Measurements from ENCODE around the gene WTAP.
"Not testable (repeated sequence)": the region's sequence is repeated elsewhere in the genome, so short reads cannot be mapped to it uniquely, and the experiment has no call there.

The WTAP gene

DNA sequence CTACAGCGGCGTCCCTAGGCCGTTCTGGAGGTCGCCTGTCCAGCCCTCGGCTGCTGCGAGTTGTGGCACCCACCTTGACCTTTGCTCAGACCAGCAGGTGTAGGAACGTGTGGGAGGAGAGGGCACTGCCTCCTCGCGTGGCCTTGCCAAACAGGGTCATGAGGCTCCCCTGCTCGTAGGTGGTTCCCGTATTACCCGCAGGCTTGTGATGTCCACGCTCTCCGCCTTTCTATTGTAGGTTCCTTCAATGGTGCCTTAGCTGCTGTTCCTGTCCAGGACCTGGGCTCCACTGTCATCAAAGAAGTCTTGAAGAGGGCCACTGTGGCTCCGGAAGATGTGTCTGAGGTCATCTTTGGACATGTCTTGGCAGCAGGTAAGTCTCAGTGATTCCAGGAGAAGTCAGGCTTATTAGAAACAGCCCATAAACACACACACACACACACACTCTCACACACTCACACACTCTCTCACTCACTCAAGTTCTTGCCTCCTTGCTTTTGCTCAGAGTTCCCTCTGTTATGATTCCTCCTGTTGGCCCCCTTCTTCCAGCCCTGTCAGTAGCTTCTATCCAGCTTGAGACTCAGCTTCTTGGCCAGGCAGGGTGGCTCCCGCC lies 35.5 kb downstream of the WTAP start:
- DNase-seq = no peak

DNA sequence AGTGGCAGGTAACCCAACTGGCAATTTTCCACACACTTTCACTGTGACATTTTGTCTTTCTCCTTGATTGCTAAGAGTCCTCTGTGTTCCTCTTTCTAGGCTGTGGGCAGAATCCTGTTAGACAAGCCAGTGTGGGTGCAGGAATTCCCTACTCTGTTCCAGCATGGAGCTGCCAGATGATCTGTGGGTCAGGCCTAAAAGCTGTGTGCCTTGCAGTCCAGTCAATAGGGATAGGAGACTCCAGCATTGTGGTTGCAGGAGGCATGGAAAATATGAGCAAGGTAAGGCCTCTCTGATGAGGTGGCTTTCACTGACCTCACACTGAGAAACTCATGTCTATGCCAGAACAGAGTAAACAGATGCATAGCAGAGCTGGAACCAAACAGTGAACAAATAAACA lies 39.6 kb downstream of the WTAP start:
- no peak for DNase-seq

GRCh38 chr6:159769470-159769869 lies 42.2 kb downstream of the WTAP start:
- no peak for DNase-seq

DNA sequence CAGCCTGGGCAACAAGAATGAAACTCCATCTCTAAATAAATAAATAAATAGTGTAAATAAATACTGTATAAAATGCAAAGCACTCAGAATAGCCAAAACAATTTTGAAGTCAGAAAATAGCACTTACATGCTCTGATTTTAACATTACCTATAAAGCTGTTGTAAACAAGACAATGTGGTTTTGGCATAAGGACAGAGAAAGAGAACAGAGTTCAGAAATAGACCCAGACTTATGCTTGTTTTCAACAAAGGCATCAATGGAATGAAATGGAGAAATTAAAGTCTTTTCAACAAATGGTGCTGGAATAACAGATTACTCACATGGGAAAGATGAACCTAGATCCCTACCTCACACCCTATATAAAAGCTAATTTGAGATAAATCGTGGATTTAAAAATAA lies 44.9 kb downstream of the WTAP start:
- no peak for DNase-seq

DNA sequence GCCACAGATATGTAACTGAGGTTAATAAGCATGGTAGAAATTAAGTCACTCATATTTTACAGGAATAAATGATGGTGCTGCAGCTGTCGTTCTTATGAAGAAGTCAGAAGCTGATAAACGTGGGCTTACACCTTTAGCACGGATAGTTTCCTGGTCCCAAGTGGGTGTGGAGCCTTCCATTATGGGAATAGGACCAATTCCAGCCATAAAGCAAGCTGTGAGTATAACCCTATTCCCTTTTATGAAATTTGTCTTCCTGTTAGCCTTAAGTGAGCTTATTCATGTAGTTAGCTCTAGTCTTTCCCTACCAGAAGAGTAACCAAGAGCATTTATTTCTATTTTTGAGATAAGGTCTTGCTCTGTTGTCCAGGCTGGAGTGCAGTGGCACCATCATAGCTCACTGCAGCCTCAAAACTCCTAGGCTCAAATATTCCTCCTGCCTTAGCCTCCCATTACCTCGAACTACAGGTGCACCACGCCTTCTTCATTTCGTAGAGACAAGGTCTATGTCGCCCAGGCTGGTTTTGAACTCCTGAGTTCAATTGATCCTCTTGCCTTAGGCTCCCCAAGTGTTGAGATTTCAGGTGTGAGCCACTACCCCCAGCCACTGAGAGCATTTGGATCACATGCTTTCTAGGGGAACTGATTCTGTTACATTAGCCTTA lies 50.1 kb downstream of the WTAP start:
- no peak for DNase-seq

DNA sequence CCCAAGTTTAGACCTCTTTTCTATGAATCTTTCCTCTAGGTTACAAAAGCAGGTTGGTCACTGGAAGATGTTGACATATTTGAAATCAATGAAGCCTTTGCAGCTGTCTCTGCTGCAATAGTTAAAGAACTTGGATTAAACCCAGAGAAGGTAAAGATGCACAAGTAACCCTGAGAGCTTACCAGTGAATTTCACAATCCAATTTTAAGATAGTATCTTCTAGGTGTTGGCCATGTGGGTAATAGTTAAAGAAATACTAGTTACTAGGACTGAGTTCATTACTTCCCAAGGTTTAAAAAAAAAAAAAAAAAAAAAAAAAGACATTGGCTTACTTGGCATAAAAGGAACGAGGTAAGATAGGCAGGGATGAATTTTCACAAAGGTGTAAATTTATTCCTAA lies 50.8 kb downstream of the WTAP start:
- DNase-seq = no peak

GRCh38 chr6:159778542-159779103 lies 51.3 kb downstream of the WTAP start:
- no peak for DNase-seq

GRCh38 chr6:159788276-159788675 lies 61.0 kb downstream of the WTAP start:
- DNase-seq = no peak

- no peak for DNase-seq
These were observed 61.6 kb downstream of the WTAP start for GRCh38 chr6:159788753-159789376.

- peak; percentile 99 for DNase-seq
These were observed 62.3 kb downstream of the WTAP start, which contains the start of gene TCP1 for GRCh38 chr6:159789377-159790148. Gene TCP1, minus strand, starts transcription at chr6:159789602. Its CDS starts 134 bp downstream, at chr6:159789468.

GRCh38 chr6:159790149-159790955 lies 63.0 kb downstream of the WTAP start, which contains the start of gene MRPL18:
Gene MRPL18, plus strand, starts transcription at chr6:159790467. Its CDS starts 121 bp downstream, at chr6:159790588.
- peak; percentile 98 for DNase-seq

GRCh38 chr6:159790956-159791598 lies 63.8 kb downstream of the WTAP start:
- DNase-seq = no peak

- DNase-seq = not testable (repeated sequence)
These were observed 67.7 kb downstream of the WTAP start for GRCh38 chr6:159794976-159795375.

DNA sequence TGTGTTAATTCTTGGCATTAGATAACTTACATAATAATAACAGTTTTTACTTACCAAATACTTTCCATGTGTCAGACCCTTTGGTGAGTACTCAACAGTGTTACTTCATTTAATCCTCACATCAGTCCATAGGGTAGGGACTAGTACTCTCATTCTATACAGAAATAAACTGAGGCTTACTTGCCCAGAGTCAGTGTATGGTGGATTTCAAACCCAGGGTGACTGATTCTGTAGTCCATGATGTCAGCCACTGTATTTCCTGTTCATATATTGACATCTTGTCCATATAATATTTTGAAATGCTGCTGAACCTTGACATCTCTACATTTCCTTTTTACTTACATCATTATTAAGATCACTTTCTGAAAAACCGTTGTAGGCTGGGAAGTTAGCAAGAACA lies 70.2 kb downstream of the WTAP start:
- DNase-seq = no peak

- DNase-seq = no peak
These were observed 73.0 kb downstream of the WTAP start, which contains the start of gene PNLDC1 for GRCh38 chr6:159800141-159800865. Gene PNLDC1, plus strand, starts transcription at chr6:159800276. Its CDS starts 32 bp downstream, at chr6:159800308.

DNA sequence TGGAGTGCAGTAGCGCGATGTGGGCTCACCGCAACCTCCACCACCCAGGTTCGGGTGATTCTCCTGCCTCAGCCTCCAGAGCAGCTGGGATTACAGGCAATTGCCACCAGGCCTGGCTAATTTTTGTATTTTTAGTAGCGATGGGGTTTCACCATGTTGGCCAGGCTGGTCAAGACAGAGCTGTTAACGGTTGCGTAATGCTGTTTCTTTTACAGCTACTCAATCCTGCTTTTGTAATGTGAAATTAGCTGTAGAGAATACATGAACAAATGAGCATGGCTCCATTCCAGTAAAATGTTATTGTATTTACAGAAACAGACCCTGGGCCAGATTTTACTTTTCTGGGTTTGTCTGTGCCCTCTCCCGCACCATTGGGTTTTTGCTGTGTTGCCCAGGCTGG lies 74.6 kb downstream of the WTAP start:
- DNase-seq = no peak

DNA sequence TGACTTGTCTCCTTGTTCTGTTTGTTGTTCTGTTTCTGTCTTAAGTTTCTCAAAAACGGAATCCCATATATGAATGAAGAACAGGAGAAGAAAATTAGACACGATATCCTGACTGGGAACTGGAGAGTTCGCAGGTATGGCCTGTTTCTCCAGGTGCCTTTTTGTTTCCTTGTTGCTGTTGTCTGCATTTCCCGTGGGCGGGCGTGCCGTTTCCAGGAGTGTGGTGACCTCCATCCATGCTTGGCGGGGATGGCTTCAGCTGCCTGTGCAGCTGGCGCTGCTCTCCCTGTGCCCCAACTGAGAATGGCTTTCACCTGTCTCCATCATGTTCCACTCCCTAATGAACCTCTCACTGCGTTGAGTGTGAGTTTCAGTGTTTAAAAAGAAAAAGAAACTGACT lies 77.2 kb downstream of the WTAP start:
- no peak for DNase-seq

- DNase-seq = no peak
These were observed 78.2 kb downstream of the WTAP start for GRCh38 chr6:159805440-159806020.
